HG02798 (cell line): ENCODE results near the gene TULP4.
A peak's percentile ranks its signal among the peaks of the same experiment; 100 is the strongest.
"Not testable (repeated sequence)": the region's sequence is repeated elsewhere in the genome, so short reads cannot be mapped to it uniquely, and the experiment has no call there.

Source experiments
- ATAC-seq: cut with Tn5 transposase; IDR thresholded peaks from one replicate; pipeline ENCODE4 v1.9.1; 2021; ENCODE audit warnings: mild to moderate bottlenecking; ENCODE audit not compliant: unreplicated experiment, poor library complexity

TULP4 gene

GRCh38 chr6:158517038-158517437, 204.8 kb downstream of the TULP4 start:
- no peak for ATAC-seq

GRCh38 chr6:158517581-158517980, 205.3 kb downstream of the TULP4 start:
- peak; percentile 54 for ATAC-seq

- ATAC-seq, result peak; percentile 74
Observed at GRCh38 chr6:158518191-158519127, 206.2 kb downstream of the TULP4 start.

GRCh38 chr6:158519300-158519699, 207.0 kb downstream of the TULP4 start:
- no peak for ATAC-seq

GRCh38 chr6:158519761-158520160, 207.5 kb downstream of the TULP4 start:
- no peak for ATAC-seq

GRCh38 chr6:158520975-158521374, 208.7 kb downstream of the TULP4 start:
- not testable (repeated sequence) for ATAC-seq

- no peak for ATAC-seq
Observed at GRCh38 chr6:158521759-158522158, 209.5 kb downstream of the TULP4 start.

GRCh38 chr6:158522616-158523015, 210.4 kb downstream of the TULP4 start:
- ATAC-seq, result no peak

GRCh38 chr6:158524311-158524710, 212.0 kb downstream of the TULP4 start:
- ATAC-seq, result no peak

- not testable (repeated sequence) for ATAC-seq
Observed at GRCh38 chr6:158527858-158528257, 215.6 kb downstream of the TULP4 start.

GRCh38 chr6:158528826-158529225, 216.6 kb downstream of the TULP4 start:
- ATAC-seq, result no peak

GRCh38 chr6:158529629-158530028, 217.4 kb downstream of the TULP4 start:
- no peak for ATAC-seq

- no peak for ATAC-seq
Observed at GRCh38 chr6:158531566-158531965, 219.3 kb downstream of the TULP4 start.

- no peak for ATAC-seq
Observed at GRCh38 chr6:158531970-158532369, 219.7 kb downstream of the TULP4 start.

GRCh38 chr6:158536084-158536890, 224.0 kb downstream of the TULP4 start:
- ATAC-seq, result no peak

- ATAC-seq, result no peak
Observed at GRCh38 chr6:158536891-158537798, 224.9 kb downstream of the TULP4 start.

GRCh38 chr6:158538741-158539140, 226.5 kb downstream of the TULP4 start:
- ATAC-seq, result no peak

- no peak for ATAC-seq
Observed at GRCh38 chr6:158539413-158539812, 227.1 kb downstream of the TULP4 start.

- no peak for ATAC-seq
Observed at GRCh38 chr6:158539881-158540280, 227.6 kb downstream of the TULP4 start.

GRCh38 chr6:158543606-158544185, 231.4 kb downstream of the TULP4 start:
- ATAC-seq, result no peak
